Skeletal muscle tissue (tissue), 4 donors: ENCODE data around the gene CHD6. TPM values are rescaled to one million over a fixed set of nuclear protein-coding genes. Genes with fewer than 3 reads are reported as not detected.

Source experiments
- H3K27ac ChIP-seq: one replicate; pipeline ENCODE4 v1.7.0; 2013; ENCODE audit warnings: mild to moderate bottlenecking, low read depth, low read length, inconsistent platforms
- H3K27me3 ChIP-seq, 3 donors: one replicate each; pipeline ENCODE4 v1.7.0; 2013; ENCODE audit warnings: low read length in 3 of 3; ENCODE audit not compliant: control insufficient read depth in 3 of 3, insufficient read depth in 3 of 3
- H3K36me3 ChIP-seq, 3 donors: one replicate each; pipeline ENCODE4 v1.7.0; 2013; ENCODE audit warnings: low read length in 3 of 3; ENCODE audit not compliant: control insufficient read depth in 3 of 3, insufficient read depth in 3 of 3
- H3K4me1 ChIP-seq, 3 donors: one replicate each; pipeline ENCODE4 v1.7.0; 2013; ENCODE audit warnings: low read length in 3 of 3, mild to moderate bottlenecking in 3 of 3; ENCODE audit not compliant: control insufficient read depth in 3 of 3, insufficient read depth in 3 of 3
- H3K4me3 ChIP-seq, 3 donors: one replicate each; pipeline ENCODE4 v1.7.0; 2013; ENCODE audit warnings: low read length in 3 of 3
- H3K9ac ChIP-seq, 3 donors: one replicate each; pipeline ENCODE4 v1.7.0; 2013; ENCODE audit warnings: low read length in 3 of 3, mild to moderate bottlenecking in 3 of 3, moderate library complexity in 2 of 3, low read depth in 1 of 3
- H3K9me3 ChIP-seq, 3 donors: one replicate each; pipeline ENCODE4 v1.7.0; 2013; ENCODE audit warnings: low read length in 3 of 3; ENCODE audit not compliant: control insufficient read depth in 3 of 3
- total RNA-seq: library from RNA; depleted of rRNA; stranded (reverse); fragments of >200 nt; gene quantifications from one replicate; pipeline ENCODE4 v1.2.3, GENCODE V29; 2014
- donor health status: Osteomylitis.

CHD6 gene
- total RNA-seq, 1 donor from 2014 or later, result 45.9 TPM

DNA sequence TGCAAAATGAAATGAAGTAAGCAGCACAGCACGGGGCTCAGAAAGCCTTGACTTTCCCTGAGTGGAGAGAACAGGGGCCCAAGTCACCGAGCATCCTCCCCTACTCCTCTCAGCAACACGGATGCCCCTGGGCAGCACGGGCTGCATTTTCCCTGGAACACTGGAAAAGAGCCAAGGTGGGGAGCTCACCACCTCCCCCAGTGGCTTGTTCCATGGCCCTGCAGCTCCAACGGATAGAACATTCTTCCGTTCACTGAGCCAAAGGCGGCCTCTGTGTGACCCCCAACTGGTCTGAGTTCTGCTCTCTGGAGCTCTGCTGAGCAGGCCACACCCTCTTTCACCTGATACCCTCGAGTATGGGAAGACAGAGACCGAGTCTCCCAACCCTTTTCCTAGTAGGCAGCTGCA lies 230.7 kb downstream of the CHD6 start:
- no peak overlapping the region for H3K4me3 ChIP-seq
- no peaks in the 10 kb centered on the region for H3K36me3 ChIP-seq
- H3K27me3 ChIP-seq, result no peaks in the 10 kb centered on the region
- H3K27ac ChIP-seq, result no peak overlapping the region
- no peak overlapping the region for H3K9ac ChIP-seq
- H3K4me1 ChIP-seq, result peaks cover 9 to 18% (median 14%) of the 10 kb centered on the region in 3 donors
- H3K9me3 ChIP-seq, result no peaks in the 10 kb centered on the region

DNA sequence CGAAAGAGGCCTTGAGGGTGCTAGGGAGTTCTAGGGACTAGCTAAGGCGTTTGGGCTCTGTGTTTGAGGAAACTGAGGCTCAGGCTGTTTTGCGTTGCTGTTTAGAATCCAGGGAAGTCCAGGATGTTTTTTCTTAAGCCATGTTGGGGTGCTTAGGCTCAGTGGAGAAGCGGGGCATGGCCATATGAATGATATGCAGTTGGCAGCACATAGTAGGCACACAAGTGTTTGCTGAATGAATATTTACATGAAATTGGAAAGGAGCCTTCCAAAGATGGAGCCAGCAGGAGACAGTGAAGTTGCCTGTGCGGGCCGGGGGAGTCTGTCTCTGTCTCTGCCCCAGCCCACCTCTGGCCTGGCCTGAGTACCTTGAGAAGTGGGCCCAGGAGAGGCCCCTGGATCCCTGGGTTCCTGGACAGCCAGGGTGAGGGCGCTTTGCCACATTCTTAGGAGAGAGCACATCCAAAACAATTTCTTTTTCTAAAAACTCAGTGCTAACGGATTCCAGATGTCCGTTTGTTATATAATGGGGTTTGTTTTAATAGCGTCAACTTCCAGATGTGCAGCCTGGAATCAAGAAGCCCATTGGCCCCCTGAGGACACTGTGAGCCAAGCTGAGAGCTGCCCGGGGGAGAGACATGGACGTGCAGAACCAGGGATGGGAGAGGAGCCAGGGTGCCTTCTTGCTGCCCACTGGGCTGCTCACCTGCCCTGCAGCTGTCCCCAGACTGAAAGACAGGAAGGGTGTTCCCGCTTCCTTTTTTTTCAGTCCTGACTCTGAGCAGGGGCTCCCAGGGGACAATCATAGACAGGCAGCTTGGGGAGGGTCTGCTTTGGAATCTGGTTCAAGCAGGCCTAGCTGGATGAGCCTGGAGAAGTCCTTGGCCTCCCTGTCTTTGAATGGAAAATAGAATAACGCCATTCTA lies 231.4 kb downstream of the CHD6 start:
- Histone ChIP-seq H3K27ac (no peak overlapping the region), H3K9ac (no peak overlapping the region), H3K4me1 (peaks cover 9 to 14% (median 10%) of the 10 kb centered on the region in 3 donors), H3K9me3 (no peaks in the 10 kb centered on the region), H3K27me3 (no peaks in the 10 kb centered on the region), H3K36me3 (no peaks in the 10 kb centered on the region), H3K4me3 (no peak overlapping the region)

DNA sequence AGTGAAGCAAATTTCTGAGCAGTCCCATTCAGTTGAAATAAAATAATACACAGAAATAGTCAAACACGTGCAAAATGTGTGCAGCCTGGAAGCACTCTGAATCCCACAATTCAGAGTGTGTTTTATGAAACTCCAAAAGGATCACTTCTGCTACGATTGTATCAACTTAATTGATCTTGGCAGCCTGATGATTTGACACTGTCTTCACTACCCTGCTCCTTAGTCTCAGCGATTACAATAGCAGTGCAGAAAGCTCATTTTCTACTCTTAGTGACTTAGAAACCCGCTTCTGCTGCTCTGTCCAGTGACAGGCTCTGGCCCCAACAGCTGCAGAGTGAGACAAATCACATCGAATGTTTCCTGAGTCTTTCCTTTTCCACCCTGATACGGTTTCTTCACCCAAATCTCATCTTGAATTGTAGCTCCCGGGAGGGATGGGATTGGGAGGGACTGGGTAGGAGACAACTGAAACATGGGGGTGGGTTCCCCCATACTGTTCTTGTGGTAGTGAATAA lies 235.3 kb downstream of the CHD6 start:
- Histone ChIP-seq H3K4me1 (peaks cover 9 to 12% (median 10%) of the 10 kb centered on the region in 3 donors), H3K4me3 (no peak overlapping the region), H3K36me3 (no peaks in the 10 kb centered on the region), H3K9me3 (no peaks in the 10 kb centered on the region), H3K27me3 (peaks cover 0 to 2% (median 0%) of the 10 kb centered on the region in 3 donors), H3K27ac (no peak overlapping the region), H3K9ac (no peak overlapping the region)

DNA sequence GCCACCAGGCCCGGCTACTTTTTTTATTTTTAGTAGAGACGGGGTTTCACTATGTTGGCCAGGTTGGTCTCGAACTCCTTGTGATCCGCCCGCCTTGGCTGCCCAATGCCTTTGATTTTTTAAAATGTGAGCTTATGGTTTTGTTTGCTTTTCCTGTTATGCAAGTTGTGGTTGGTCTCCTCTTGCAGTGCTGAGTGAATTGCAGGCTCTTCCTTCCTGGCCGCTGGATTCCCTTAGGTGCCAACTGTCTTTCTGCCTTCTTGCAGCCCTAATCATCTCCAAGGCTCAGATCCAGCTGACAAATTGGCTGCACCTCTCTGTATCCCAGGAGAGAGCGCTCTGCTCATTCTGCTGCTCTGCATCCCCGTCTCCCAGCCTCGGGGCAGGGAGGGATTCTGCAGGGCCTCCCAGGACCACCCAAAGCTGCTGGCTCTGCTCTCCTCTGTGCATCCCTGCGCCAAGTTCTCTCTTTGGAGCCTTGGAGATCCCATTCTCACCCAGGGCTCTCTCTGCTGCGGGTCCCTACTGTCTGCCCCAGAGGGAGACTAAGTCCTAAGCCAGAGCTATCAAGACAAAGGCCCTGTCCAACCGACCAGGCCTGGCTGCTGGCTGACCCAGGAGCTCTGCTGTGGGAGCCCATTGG lies 237.5 kb downstream of the CHD6 start:
- no peaks in the 10 kb centered on the region for H3K4me1 ChIP-seq
- H3K36me3 ChIP-seq, result no peaks in the 10 kb centered on the region
- H3K4me3 ChIP-seq, result no peak overlapping the region
- H3K9me3 ChIP-seq, result no peaks in the 10 kb centered on the region
- H3K27ac ChIP-seq, result no peak overlapping the region
- H3K9ac ChIP-seq, result no peak overlapping the region
- peaks cover 0 to 2% (median 0%) of the 10 kb centered on the region in 3 donors for H3K27me3 ChIP-seq

DNA sequence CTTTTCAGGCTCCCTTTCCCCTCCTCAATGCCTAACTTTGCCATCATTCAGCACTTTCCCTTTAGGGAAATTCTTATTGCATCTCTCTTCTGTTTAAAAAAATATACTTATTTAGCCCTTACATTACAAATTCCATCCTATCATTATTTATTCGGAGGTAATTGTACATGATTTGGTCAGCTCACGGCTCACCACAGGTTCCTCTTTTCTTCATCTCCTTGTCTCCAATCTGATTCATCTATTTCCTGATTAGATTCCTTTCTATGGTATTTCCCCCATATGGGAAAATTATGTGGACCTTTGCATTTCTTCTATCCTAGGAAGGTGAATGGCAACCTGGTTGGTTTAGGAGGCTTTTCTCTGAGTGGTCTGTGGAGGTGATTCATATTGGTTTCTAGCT lies 238.6 kb downstream of the CHD6 start:
- H3K9ac ChIP-seq, result no peak overlapping the region
- H3K4me1 ChIP-seq, result no peaks in the 10 kb centered on the region
- H3K27me3 ChIP-seq, result peaks cover 0 to 2% (median 0%) of the 10 kb centered on the region in 3 donors
- H3K4me3 ChIP-seq, result no peak overlapping the region
- H3K9me3 ChIP-seq, result no peaks in the 10 kb centered on the region
- H3K27ac ChIP-seq, result no peak overlapping the region
- H3K36me3 ChIP-seq, result no peaks in the 10 kb centered on the region

DNA sequence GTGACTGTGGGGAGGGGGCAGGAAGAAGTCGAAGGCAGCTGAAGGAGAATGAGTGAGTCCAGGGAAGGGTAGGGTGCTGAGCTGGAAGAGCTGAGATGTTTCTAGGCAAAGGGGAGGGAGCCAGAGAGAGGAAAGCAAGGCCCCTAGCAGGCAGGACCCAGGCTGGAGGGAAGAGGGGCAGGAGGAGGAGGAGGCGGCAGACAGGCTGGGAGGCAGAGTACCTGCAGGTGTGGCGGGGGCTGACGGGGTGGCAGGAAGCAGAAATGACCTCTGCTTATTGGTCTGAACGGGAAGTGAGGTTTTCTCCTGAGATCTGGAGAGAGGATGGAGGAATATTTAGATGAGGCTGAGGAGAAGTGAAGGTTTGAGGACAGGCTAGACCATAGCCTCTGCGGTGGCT lies 240.9 kb downstream of the CHD6 start:
- Histone ChIP-seq H3K9ac (no peak overlapping the region), H3K27ac (no peak overlapping the region), H3K4me1 (no peaks in the 10 kb centered on the region), H3K36me3 (no peaks in the 10 kb centered on the region), H3K27me3 (peaks cover 0 to 2% (median 0%) of the 10 kb centered on the region in 3 donors), H3K4me3 (no peak overlapping the region), H3K9me3 (no peaks in the 10 kb centered on the region)

DNA sequence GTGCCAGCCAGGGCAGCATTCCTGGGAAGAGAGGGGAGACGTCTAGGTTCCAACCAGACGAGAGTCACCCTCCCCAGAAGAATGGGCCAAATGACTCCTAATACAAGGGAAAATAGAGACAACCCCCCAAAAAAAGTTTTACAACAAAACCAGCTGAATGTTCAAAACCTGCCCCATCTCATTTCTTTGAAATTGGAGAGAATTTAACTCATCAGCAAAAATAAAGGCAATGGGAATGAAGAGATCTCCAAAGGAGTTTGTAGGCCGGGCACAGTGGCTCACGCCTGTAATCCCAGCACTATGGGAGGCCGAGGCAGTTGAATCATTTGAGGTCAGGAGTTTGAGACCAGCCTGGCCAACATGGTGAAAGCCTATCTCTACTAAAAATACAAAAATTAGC lies 241.8 kb downstream of the CHD6 start:
- H3K9ac ChIP-seq, result no peak overlapping the region
- H3K4me3 ChIP-seq, result no peak overlapping the region
- peaks cover 0 to 2% (median 0%) of the 10 kb centered on the region in 3 donors for H3K27me3 ChIP-seq
- no peaks in the 10 kb centered on the region for H3K9me3 ChIP-seq
- no peaks in the 10 kb centered on the region for H3K4me1 ChIP-seq
- H3K36me3 ChIP-seq, result no peaks in the 10 kb centered on the region
- H3K27ac ChIP-seq, result no peak overlapping the region

DNA sequence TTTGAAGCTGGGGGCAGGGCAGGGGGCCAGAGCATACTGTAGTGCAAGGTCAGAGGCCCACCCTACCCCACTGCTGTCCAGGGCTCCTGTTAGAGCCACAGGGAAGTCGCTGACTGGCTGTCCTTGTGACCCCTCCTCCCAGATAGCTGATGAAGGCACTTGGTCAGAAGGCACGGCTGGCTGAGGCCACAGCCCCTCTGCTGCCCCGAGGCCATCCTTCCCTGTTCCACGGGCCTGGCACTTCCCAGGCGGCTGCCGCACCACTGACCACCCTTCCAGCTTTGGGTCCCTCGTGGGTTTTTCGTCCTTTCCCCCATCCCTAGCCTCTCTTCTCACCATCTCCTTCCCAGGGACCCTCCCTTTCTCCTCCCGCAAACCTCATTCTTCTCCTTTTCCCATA lies 242.3 kb downstream of the CHD6 start:
- no peaks in the 10 kb centered on the region for H3K9me3 ChIP-seq
- no peaks in the 10 kb centered on the region for H3K36me3 ChIP-seq
- H3K4me3 ChIP-seq, result no peak overlapping the region
- H3K9ac ChIP-seq, result no peak overlapping the region
- H3K27ac ChIP-seq, result no peak overlapping the region
- H3K27me3 ChIP-seq, result peaks cover 0 to 2% (median 0%) of the 10 kb centered on the region in 3 donors
- H3K4me1 ChIP-seq, result no peaks in the 10 kb centered on the region

DNA sequence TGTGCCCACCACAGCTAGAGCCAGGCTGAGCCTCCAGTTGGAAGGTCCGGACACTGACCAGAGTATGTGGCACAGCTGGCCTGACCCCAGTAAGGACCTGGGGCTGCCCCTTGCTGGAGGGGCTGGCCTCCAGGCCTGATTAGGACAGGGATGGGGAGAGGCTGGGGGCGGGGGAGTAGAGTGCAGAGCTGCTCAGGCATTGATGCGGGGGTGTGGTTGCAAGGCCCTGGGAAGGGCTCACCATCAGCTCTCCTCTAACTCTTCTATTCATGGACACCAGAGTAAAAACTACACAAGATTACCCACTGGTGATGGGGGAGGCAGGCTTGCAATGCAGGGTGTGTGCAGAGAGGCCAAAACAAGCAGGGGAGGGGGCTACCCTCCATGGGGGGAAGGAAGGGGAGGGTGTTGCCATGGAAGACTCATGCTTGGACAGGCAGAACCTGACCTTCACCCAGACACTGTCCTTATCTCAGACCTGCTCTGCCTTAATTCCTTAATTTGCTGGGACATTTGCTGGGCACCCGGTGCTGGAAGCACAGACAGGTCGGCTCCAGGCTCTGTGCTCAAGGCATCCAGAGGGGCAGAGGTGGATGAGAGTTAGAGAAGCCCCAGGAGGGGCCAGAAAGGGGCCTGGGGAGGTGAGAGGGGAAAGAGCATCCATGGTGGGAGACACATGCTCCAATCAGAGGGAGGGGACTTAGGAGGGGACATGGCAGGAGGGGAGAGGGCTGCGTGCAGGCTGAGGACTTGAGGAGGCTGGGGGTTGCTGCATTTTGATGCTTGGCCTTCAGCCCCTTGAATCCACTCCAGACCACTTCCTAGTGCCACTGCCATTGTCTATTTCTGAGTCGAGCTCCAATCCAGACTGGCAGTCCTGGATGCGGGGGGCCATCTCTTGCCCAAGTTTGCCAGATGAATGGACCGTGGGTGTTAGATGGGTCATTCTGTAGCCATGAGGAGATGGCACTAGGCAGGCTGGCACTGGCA lies 244.0 kb downstream of the CHD6 start:
- Histone ChIP-seq H3K36me3 (no peaks in the 10 kb centered on the region), H3K9ac (no peak overlapping the region), H3K27me3 (peaks cover 0 to 1% (median 0%) of the 10 kb centered on the region in 3 donors), H3K4me1 (no peaks in the 10 kb centered on the region), H3K4me3 (no peak overlapping the region), H3K27ac (no peak overlapping the region), H3K9me3 (no peaks in the 10 kb centered on the region)
